BJ (cell line): ENCODE data around the gene BTBD16. TPM values are rescaled to one million over a fixed set of nuclear protein-coding genes. Genes with fewer than 3 reads are reported as not detected.

Experiments
- CTCF ChIA-PET: fragments of 350-600 bp; formaldehyde crosslinking; extraction: SDS; loops from one replicate; lab custom pipeline; 2021; ENCODE audit warnings: antibody characterized with exemption, inconsistent platforms; lab: Yijun Ruan, JAX
- POLR2A ChIA-PET: fragments of 300-600 bp; sonication (Branson Sonifier 250); formaldehyde crosslinking; extraction: SDS; loops from one replicate; lab custom pipeline; 2021; ENCODE audit warnings: antibody characterized with exemption; lab: Charles Lee
- DNase-seq: peaks from one replicate; pipeline ENCODE4 v3.0.0-alpha.2; 2011; ENCODE audit warnings: low read depth
- H3K27me3 ChIP-seq: 2 replicates; pipeline ENCODE4 v1.6.0; 2011; ENCODE audit warnings: low read length; ENCODE audit not compliant: control insufficient read depth, insufficient read depth
- H3K36me3 ChIP-seq: 2 replicates; pipeline ENCODE4 v1.5.1; 2011; ENCODE audit warnings: low read length; ENCODE audit not compliant: control insufficient read depth, insufficient read depth
- H3K4me3 ChIP-seq: 2 replicates; pipeline ENCODE4 v1.5.1; 2011; ENCODE audit warnings: low read depth, mild to moderate bottlenecking, control low read depth, low read length
- CTCF ChIP-seq: IDR thresholded peaks from 2 replicates; pipeline ENCODE4 v1.5.1; 2011; ENCODE audit warnings: low read depth, mild to moderate bottlenecking, control low read depth, inconsistent platforms, low read length, moderate library complexity; ENCODE audit not compliant: insufficient read depth
- polyA plus RNA-seq: library from polyadenylated mRNA; depleted of rRNA; stranded (reverse); fragments of >200 nt; gene quantifications from 2 replicates; pipeline ENCODE4 v1.2.3, GENCODE V29; 2011

Gene BTBD16
- polyA plus RNA-seq, 1 experiment: not detected

- H3K4me3 ChIP-seq: no peak overlapping the region
- DNase-seq: no peak
- ChIA-PET CTCF (interaction anchor here (0.6 to 4.8 kb wide), 32 partner anchors 8 to 407 kb away, joined by 3 to 73 read pairs (median 5); no protein-coding TSS in a partner anchor), POLR2A (interaction anchor here (0.5 kb wide), 1 partner anchor 8 kb away, joined by 5 read pairs; no protein-coding TSS in a partner anchor)
- H3K27me3 ChIP-seq: peaks cover 6% of the 10 kb centered on the region
- no peak for TF ChIP-seq CTCF
- no peaks in the 10 kb centered on the region for H3K36me3 ChIP-seq
Measured at GRCh38 chr10:122299423-122300075, 28.5 kb downstream of the BTBD16 start.

- Histone ChIP-seq H3K4me3 (no peak overlapping the region), H3K36me3 (no peaks in the 10 kb centered on the region), H3K27me3 (0 out of 2 replicates have a peak, but pooled peaks cover 2% of the 10 kb centered on the region)
- POLR2A ChIA-PET: no interaction called here
- DNase-seq: no peak
- CTCF ChIA-PET: interaction anchor here (0.6 to 3.3 kb wide), 8 partner anchors 11 to 266 kb away, joined by 3 to 16 read pairs (median 4); no protein-coding TSS in a partner anchor
- no peak for TF ChIP-seq CTCF
Measured at GRCh38 chr10:122301055-122301810, 30.1 kb downstream of the BTBD16 start.

GRCh38 chr10:122301811-122302115 is 30.7 kb downstream of the BTBD16 start:
- TF ChIP-seq CTCF: no peak
- Histone ChIP-seq H3K4me3 (no peak overlapping the region), H3K36me3 (no peaks in the 10 kb centered on the region), H3K27me3 (0 out of 2 replicates have a peak, but pooled peaks cover 2% of the 10 kb centered on the region)
- ChIA-PET POLR2A (no interaction called here), CTCF (interaction anchor here (0.6 to 3.3 kb wide), 10 partner anchors 11 to 830 kb away, joined by 3 to 16 read pairs (median 4); no protein-coding TSS in a partner anchor)
- DNase-seq: no peak

GRCh38 chr10:122302315-122302714 is 31.2 kb downstream of the BTBD16 start:
- Histone ChIP-seq H3K36me3 (no peaks in the 10 kb centered on the region), H3K27me3 (no peaks in the 10 kb centered on the region), H3K4me3 (no peak overlapping the region)
- TF ChIP-seq CTCF: no peak
- DNase-seq: no peak
- CTCF ChIA-PET: interaction anchor here (0.7 to 3.3 kb wide), 10 partner anchors 12 to 830 kb away, joined by 3 to 16 read pairs (median 4); no protein-coding TSS in a partner anchor
- POLR2A ChIA-PET: no interaction called here

- POLR2A ChIA-PET: no interaction called here
- H3K36me3 ChIP-seq: no peaks in the 10 kb centered on the region
- H3K27me3 ChIP-seq: no peaks in the 10 kb centered on the region
- no peak for DNase-seq
- CTCF ChIA-PET: interaction anchor here (1.3 to 3.3 kb wide), 6 partner anchors 8 to 264 kb away, joined by 3 to 16 read pairs (median 7); no protein-coding TSS in a partner anchor
- TF ChIP-seq CTCF: no peak
- no peak overlapping the region for H3K4me3 ChIP-seq
Measured at GRCh38 chr10:122303271-122304053, 32.4 kb downstream of the BTBD16 start.
